ENCODE measurements around the gene FMNL2.

Gene FMNL2

DNA sequence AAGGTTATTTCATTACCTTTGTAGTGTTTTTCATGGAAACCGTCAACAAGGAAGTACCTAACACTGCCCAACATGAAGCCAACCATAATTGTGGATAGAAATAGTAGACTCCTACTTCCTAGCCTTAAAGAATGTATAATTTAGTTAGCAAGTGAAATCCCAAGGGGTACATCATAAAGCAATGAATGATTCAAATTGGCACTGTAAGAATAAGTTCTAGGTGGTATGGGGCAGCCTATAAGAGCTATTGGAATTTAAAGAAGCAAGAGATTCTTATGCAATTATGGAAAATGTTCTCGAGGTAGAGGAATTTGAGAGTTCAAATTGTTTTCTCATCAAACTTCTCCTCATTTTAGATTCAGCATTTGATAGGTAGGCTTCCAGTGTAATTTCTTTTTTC lies 157.9 kb downstream of the FMNL2 start:
- DNase-seq (ENCODE audit: insufficient read length, low spot score) (no peak), FAIRE-seq (no peak)
- TF ChIP-seq, protein P1, sequence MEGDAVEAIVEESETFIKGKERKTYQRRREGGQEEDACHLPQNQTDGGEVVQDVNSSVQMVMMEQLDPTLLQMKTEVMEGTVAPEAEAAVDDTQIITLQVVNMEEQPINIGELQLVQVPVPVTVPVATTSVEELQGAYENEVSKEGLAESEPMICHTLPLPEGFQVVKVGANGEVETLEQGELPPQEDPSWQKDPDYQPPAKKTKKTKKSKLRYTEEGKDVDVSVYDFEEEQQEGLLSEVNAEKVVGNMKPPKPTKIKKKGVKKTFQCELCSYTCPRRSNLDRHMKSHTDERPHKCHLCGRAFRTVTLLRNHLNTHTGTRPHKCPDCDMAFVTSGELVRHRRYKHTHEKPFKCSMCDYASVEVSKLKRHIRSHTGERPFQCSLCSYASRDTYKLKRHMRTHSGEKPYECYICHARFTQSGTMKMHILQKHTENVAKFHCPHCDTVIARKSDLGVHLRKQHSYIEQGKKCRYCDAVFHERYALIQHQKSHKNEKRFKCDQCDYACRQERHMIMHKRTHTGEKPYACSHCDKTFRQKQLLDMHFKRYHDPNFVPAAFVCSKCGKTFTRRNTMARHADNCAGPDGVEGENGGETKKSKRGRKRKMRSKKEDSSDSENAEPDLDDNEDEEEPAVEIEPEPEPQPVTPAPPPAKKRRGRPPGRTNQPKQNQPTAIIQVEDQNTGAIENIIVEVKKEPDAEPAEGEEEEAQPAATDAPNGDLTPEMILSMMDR (IDR thresholded peaks at IDR 0.05; ENCODE audit: insufficient read depth, missing control alignments), result no peak

DNA sequence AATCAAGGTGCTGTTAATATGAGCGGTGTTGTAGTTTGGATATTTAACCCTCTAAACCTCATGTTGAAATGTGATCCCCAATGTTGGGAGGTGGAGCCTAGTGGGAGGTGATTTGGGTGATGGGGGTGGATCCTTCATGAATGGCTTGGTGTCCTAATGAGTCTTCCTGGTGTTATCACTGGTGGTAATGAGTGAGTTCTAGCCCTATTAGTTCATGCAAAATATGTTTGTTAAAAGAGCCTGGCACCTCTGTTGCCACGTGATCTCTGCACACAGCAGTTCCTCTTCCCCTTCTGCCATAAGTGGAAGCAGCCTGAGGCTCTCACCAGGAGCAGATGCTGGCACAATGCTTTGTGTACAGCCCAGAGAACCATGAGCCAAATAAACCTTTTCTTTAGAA lies 158.4 kb downstream of the FMNL2 start:
- TF ChIP-seq, protein P1 (IDR thresholded peaks at IDR 0.05; ENCODE audit: insufficient read depth, missing control alignments), result no peak
- DNase-seq (ENCODE audit: insufficient read length, low spot score), result no peak
- FAIRE-seq, result no peak

DNA sequence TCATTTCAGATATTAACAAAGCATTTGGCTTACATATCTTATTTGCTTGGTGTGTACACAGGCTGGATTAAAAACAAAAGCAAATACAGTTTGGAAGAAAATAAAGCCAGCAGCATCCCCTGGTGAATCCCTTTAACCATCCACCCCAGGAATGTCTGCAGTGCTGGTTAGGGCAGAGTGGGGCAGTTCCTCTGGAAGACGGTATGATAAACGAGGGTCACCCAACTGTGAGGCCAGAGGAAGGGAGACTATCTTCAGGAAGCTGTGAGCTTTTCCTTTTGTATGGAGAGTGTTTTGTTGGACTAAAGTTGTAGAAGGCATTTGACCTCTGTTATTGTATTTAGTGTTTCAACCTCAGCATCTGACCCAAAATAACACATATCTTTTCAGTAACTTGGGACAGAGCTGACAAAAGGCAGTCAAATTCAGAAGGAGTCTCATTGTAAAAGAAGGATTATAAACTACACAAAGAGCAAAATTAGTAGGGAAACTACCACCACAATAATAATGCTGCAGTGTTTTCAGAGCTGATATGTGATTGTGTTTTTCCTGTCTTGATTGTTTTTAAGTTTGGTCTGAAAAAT lies 159.1 kb downstream of the FMNL2 start:
- no peak for FAIRE-seq
- TF ChIP-seq, protein P1 (IDR thresholded peaks at IDR 0.05; ENCODE audit: insufficient read depth, missing control alignments), result no peak
- DNase-seq (ENCODE audit: insufficient read length, low spot score), result no peak

DNA sequence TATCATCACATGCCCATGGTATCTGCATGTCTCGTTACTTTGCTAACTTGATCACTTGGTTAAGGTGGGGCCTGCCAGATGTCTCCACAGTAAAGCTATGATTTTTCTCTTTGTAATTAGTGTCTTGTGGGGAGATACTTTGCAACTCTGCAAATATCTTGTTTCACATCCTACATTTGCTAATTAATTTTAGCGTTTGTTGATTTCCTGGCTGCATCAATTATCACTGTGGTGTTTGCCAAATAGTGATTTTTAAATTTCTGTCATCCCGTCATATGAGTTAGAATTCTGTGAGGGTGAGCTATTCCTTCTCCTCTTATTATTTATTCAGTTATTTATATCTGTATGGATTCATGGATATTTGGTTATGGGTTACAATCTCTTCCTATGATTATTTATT lies 161.4 kb downstream of the FMNL2 start:
- TF ChIP-seq, protein P1 (IDR thresholded peaks at IDR 0.05; ENCODE audit: insufficient read depth, missing control alignments), result no peak
- FAIRE-seq (no peak), DNase-seq (ENCODE audit: insufficient read length, low spot score) (no peak)

DNA sequence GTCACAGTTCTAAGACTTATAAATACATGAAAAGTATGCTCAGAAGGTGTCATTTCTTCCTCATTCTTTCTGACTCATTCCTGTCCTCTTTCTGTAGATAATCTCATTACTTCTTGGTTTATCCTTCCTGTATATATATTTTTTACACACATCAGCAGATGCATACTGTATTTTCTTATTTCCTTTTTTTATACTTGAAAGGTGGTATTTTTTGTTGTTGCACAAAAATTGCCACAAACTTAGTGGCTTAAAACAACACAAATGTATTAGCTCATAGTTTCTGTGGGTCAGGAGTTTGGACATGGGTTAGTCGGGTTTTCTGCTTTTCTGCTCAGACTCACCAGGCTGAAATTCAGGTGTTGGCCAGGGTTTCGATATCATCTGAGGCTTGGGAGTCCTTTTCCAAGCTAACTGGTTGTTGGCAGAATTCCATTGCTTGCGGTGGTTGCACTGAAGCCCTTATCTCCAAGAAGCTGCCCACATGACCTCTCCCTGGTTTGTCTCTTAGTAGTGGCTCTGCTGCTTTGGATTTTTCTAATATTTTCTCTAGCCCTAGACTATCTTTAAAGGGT lies 162.6 kb downstream of the FMNL2 start:
- DNase-seq (ENCODE audit: insufficient read length, low spot score) (no peak), FAIRE-seq (no peak)
- TF ChIP-seq, protein P1 (IDR thresholded peaks at IDR 0.05; ENCODE audit: insufficient read depth, missing control alignments), result no peak

DNA sequence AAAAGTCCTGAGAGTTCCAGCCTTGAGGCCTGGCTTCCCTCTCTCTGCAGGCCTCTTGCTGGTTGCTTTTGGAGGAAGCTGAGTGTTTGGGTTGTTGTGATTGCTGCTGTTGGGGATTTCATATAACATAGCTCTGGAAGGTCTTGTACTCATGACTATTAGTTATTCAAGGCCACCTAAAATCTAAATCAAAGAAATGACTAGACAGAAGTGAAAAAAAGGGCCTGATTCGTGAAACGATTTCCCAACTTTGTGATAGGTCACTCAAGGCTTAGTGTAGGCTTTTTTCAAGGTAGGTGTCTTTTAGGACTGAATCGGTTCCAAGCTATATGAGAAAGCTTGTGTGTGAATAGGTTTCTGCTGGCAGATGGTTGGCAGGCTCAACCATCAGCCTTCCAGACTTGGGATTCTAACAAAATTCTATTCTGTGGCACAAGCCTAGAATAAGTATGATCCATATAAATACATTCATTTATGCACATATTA lies 164.4 kb downstream of the FMNL2 start:
- no peak for DNase-seq (ENCODE audit: insufficient read length, low spot score)
- FAIRE-seq, result no peak
- TF ChIP-seq, protein P1 (IDR thresholded peaks at IDR 0.05; ENCODE audit: insufficient read depth, missing control alignments), result no peak
